ENCODE data around the gene PNPLA1.

PNPLA1 gene

GRCh38 chr6:36350681-36351571 lies 81.1 kb downstream of the PNPLA1 start:
- in situ Hi-C loops (cut with MboI; ENCODE audit: low sequenced_read_pairs) = no loop called here

GRCh38 chr6:36352477-36353157 lies 82.8 kb downstream of the PNPLA1 start:
- in situ Hi-C loops (cut with MboI; ENCODE audit: low sequenced_read_pairs) = no loop called here

DNA sequence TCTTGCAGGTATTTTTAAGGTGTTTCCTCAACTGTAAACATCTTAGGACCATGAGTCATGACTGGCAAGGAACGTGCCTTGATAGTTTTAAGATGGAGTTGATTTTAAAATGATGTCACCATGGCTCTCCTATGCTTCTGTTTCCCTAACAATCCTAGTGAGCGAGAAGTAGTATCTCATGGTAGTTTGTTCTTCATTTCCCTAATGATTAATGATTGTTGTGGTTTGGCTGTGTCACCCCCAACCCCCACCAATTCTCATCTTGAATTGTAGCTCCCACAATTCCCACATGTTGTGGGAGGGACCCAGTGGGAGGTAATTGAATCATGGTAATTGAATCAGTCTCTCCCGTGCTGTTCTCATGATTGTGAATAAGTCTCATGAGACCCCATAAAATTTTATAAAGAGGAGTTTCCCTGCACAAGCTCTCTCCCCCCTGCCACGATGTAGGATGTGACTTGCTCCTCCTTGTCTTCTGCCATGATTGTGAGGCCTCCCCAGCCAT lies 83.6 kb downstream of the PNPLA1 start:
- in situ Hi-C loops (cut with MboI; ENCODE audit: low sequenced_read_pairs) = no loop called here

DNA sequence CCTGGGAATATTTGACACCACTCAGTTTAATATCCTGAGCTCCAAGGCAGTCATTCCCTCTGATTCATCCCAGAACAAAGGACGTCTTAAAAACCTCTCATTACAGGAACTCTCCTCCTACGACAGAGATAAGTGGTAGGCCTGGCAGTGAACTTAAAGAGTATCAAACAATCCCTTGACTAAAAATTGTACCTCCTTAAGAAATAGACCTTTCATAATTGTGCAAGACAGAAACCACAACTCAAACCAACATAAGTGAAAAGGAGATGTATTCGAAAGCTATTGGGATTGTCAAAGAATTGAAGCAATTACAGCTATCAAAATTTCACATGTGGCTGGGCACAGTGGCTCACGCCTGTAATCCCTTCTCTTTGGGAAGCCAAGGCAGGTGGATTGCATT lies 86.0 kb downstream of the PNPLA1 start:
- in situ Hi-C loops (cut with MboI; ENCODE audit: low sequenced_read_pairs) = loop anchor here (5.0 kb wide), 1 partner anchor 234 kb away; no protein-coding TSS in a partner anchor

DNA sequence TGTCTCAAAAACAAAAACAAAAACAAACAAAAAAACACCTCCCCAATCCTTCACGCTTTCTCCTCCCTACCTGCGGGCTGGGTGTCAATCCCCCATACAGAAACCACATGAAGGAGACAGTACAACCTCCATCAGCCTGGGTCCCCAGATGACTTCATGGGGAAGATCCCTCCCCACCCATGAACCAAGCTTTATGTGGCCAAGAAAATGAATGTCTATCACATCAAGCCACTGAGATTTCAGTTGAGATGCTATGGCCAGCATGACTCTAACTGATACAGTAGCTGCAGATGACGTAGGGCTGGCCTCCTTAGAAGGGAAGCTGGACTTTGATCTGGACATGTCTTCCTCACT lies 88.0 kb downstream of the PNPLA1 start:
- in situ Hi-C loops (cut with MboI; ENCODE audit: low sequenced_read_pairs) = loop anchor here (5.0 kb wide), 1 partner anchor 236 kb away; no protein-coding TSS in a partner anchor

Measured in HL-60/S4 (cell line).